SK-N-SH (cell line): ENCODE measurements around the gene HOXA5. TPM values are rescaled to one million over a fixed set of nuclear protein-coding genes. Genes with fewer than 3 reads are reported as not detected.

Experiments used
- CTCF ChIA-PET: fragments of 300-600, 350-600 bp; formaldehyde crosslinking; extraction: SDS; loops from one replicate; lab custom pipeline; 2021; lab: Yijun Ruan, JAX
- POLR2A ChIA-PET: fragments of 350-600 bp; sonication (Branson Sonifier 250); formaldehyde crosslinking; extraction: SDS; loops from one replicate; lab custom pipeline; 2020; ENCODE audit warnings: antibody characterized with exemption, inconsistent platforms; lab: Yijun Ruan, JAX
- DNase-seq: peaks from one replicate; pipeline ENCODE4 v3.0.0; 2012
- H2AFZ ChIP-seq: fragments of 200-600 bp; sonication (generic); 2 replicates; pipeline ENCODE4 v1.8.1; 2016; ENCODE audit warnings: antibody characterized with exemption, mild to moderate bottlenecking, low read depth
- H3F3A ChIP-seq: fragments of 200-600 bp; sonication (generic); replicated peaks from 2 replicates; pipeline ENCODE3; 2016; ENCODE audit warnings: antibody characterized with exemption, mild to moderate bottlenecking; ENCODE audit not compliant: insufficient read depth
- H3K27ac ChIP-seq, 2 experiments: fragments of 200-500 bp in 1 of 2; fragments of 200-600 bp in 1 of 2; sonication (Bioruptor generic) in 1 of 2; sonication (generic), shearing (Covaris generic) in 1 of 2; 2 replicates each; pipeline versions ENCODE4 v1.5.1 to v1.6.1; 2014 to 2016; ENCODE audit warnings: low read depth in 2 of 2, inconsistent platforms in 1 of 2, low read length in 1 of 2, mild to moderate bottlenecking in 1 of 2, mixed read lengths in 1 of 2
- H3K27me3 ChIP-seq: fragments of 200-600 bp; sonication (generic), shearing (Covaris generic); 2 replicates; pipeline ENCODE4 v1.6.1; 2016; ENCODE audit warnings: mixed run types; ENCODE audit not compliant: insufficient read depth
- H3K36me3 ChIP-seq, 2 experiments: fragments of 200-500 bp in 1 of 2; fragments of 200-600 bp in 1 of 2; sonication (Bioruptor generic) in 1 of 2; sonication (generic) in 1 of 2; replicated peaks in 1 of 2; 2 replicates each; pipeline versions ENCODE3 to v1.5.1; 2014 to 2016; ENCODE audit warnings: low read length in 1 of 2, mild to moderate bottlenecking in 1 of 2; ENCODE audit not compliant: insufficient read depth in 2 of 2, control insufficient read depth in 1 of 2
- H3K4me1 ChIP-seq, 2 experiments: fragments of 200-500 bp in 1 of 2; fragments of 200-600 bp in 1 of 2; sonication (Bioruptor generic) in 1 of 2; sonication (generic), shearing (Covaris generic) in 1 of 2; 2 replicates each; pipeline versions ENCODE4 v1.5.1 to v1.6.1; 2014 to 2016; ENCODE audit warnings: low read depth in 1 of 2, low read length in 1 of 2, mixed run types in 1 of 2; ENCODE audit not compliant: insufficient read depth in 2 of 2, control insufficient read depth in 1 of 2
- H3K4me2 ChIP-seq: fragments of 200-600 bp; sonication (generic), shearing (Covaris generic); 2 replicates; pipeline ENCODE4 v1.6.1; 2017; ENCODE audit warnings: mixed run types
- H3K4me3 ChIP-seq, 2 experiments: fragments of 200-500 bp in 1 of 2; fragments of 200-600 bp in 1 of 2; sonication (Bioruptor generic) in 1 of 2; sonication (generic), shearing (Covaris generic) in 1 of 2; 2 replicates each; pipeline versions ENCODE4 v1.5.1 to v1.8.1; 2014 to 2016; ENCODE audit warnings: low read depth in 2 of 2, inconsistent platforms in 1 of 2, low read length in 1 of 2, mild to moderate bottlenecking in 1 of 2, mixed read lengths in 1 of 2, moderate library complexity in 1 of 2
- H3K79me2 ChIP-seq: fragments of 200-600 bp; sonication (generic); 2 replicates; pipeline ENCODE4 v1.8.1; 2017; ENCODE audit warnings: mild to moderate bottlenecking; ENCODE audit not compliant: insufficient read depth
- H3K9ac ChIP-seq: fragments of 200-600 bp; sonication (generic); 2 replicates; pipeline ENCODE4 v1.6.1; 2017; ENCODE audit warnings: mixed run types
- H3K9me2 ChIP-seq: fragments of 200-600 bp; sonication (generic); 2 replicates; pipeline ENCODE4 v1.6.1; 2017; ENCODE audit warnings: mixed run types
- H3K9me3 ChIP-seq: fragments of 200-600 bp; sonication (generic); 2 replicates; pipeline ENCODE4 v1.6.1; 2017; ENCODE audit warnings: mixed run types, mild to moderate bottlenecking, moderate library complexity
- H4K20me1 ChIP-seq: fragments of 200-600 bp; sonication (generic); 2 replicates; pipeline ENCODE4 v1.6.1; 2017; ENCODE audit warnings: mild to moderate bottlenecking, mixed run types; ENCODE audit not compliant: insufficient read depth
- ELF1 ChIP-seq: IDR thresholded peaks from 2 replicates; pipeline ENCODE4 v1.4.0; 2012
- EZH2phosphoT487 ChIP-seq: fragments of 200-600 bp; sonication (generic); IDR thresholded peaks from 2 replicates; pipeline ENCODE4 v1.6.1; 2017; ENCODE audit warnings: low read depth, mixed run types, mild to moderate bottlenecking, antibody characterized with exemption, moderate library complexity, borderline replicate concordance
- FOSL2 ChIP-seq: IDR thresholded peaks from 2 replicates; pipeline ENCODE4 v1.4.0; 2012; ENCODE audit warnings: low read depth, mild to moderate bottlenecking, moderate library complexity, borderline replicate concordance
- FOXJ3 ChIP-seq: sonication (generic); formaldehyde crosslinking; IDR thresholded peaks from 2 replicates; pipeline ENCODE4 v1.5.1; 2020; ENCODE audit warnings: mild to moderate bottlenecking, missing genetic modification reagents
- GABPA ChIP-seq: IDR thresholded peaks from 2 replicates; pipeline ENCODE4 v1.4.0; 2012; ENCODE audit warnings: low read depth, mild to moderate bottlenecking
- RXRA ChIP-seq: IDR thresholded peaks from 2 replicates; pipeline ENCODE4 v1.4.0; 2012; ENCODE audit warnings: low read depth, mild to moderate bottlenecking, borderline replicate concordance
- TCF12 ChIP-seq: IDR thresholded peaks from 2 replicates; pipeline ENCODE4 v1.4.0; 2012
- USF1 ChIP-seq: IDR thresholded peaks from 2 replicates; pipeline ENCODE4 v1.4.0; 2012; ENCODE audit warnings: low read depth, borderline replicate concordance
- USF2 ChIP-seq: fragments of 150-350 bp; IDR thresholded peaks from 2 replicates; pipeline ENCODE4 v1.6.1; 2017; ENCODE audit warnings: antibody characterized with exemption, low read length, low read depth, borderline replicate concordance
- WGBS: methylation state at CpG from one replicate; pipeline ENCODE4 v1.1.6; 2017; ENCODE audit warnings: low lambda C conversion rate; 5-methylcytosine and 5-hydroxymethylcytosine counted together
- polyA plus RNA-seq, 3 experiments: library from polyadenylated mRNA; depleted of rRNA; stranded (reverse); fragments of >200 nt; gene quantifications; 2 replicates each; pipeline ENCODE4 v1.2.3, GENCODE V29; 2012
- TF ChIP-seq, protein P1 (sequence below): IDR thresholded peaks from 2 replicates; pipeline ENCODE4 v1.6.1; 2012; ENCODE audit warnings: mild to moderate bottlenecking, low read depth, low read length, moderate library complexity

HOXA5 gene
- polyA plus RNA-seq, 1 of the 3 experiments (the other 2 are of a cell fraction): not detected

DNA sequence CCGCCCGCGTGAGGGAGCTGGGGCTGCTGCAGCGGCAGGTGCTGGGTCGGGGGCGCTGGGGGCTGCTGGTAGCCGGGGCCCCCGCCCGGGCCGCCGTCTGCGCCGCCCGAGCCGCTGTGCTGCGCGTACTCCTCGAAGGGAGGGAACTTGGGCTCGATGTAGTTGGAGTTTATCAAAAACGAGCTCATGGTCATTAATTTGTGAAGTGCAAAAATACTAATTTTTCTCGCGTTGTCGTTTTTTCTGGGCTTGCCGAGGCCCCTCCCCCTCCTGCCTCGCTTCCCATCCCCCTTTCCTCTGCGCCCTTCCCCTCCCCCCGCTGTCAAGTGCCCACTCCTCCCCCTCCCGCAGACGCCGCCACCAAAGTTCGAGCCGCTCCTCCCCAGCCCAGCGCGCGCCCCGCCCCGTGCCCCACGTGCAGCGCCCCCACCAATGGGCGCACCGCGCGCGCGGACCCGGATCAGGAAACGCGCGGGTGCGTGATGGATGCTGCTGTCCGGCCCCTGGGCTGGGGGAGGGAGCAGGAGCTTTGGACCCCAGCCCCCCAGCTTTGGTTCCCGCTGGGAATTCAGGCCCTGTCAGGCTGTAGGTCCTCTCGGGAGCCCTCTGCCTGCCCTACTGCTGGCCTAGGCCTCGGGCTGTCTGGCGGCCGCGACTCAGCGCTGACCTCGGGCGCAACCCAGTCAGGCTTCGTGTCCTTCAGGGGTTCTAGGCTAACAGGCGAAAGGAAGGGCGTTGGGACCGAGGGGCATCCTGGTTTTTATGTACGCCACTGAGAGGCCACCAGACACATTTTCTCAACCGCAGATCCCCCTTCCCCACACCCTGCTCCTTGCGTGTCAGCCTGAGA is 12.7 kb downstream of the HOXA5 start, which contains the start of gene HOXA4:
Gene HOXA4, minus strand, starts transcription at position 218 of the 850 bp plus-strand sequence. Its CDS starts 24 bp downstream, at position 194.
- H3K9me2 ChIP-seq: no peaks in the 10 kb centered on the region
- no peak within 1 kb of the TSS for H3K27ac ChIP-seq
- peak within 1 kb of the TSS; percentile 6 to 37; a peak in 2 of 4 replicates for H3K4me3 ChIP-seq
- no peak within 1 kb of the TSS for H3K9ac ChIP-seq
- no peaks in the 10 kb centered on the region for H3K79me2 ChIP-seq
- TF ChIP-seq ELF1 (peak; percentile 42; the same call in 1 of the 2 replicates), TCF12 (no peak), FOSL2 (no peak), GABPA (no peak), RXRA (no peak), USF1 (peak; percentile 91), EZH2phosphoT487 (no peak), FOXJ3 (CRISPR knock-in tag) (no peak), USF2 (0 out of 2 replicates have a peak, but pooled peaks have one; percentile 14)
- TF ChIP-seq, protein P1, sequence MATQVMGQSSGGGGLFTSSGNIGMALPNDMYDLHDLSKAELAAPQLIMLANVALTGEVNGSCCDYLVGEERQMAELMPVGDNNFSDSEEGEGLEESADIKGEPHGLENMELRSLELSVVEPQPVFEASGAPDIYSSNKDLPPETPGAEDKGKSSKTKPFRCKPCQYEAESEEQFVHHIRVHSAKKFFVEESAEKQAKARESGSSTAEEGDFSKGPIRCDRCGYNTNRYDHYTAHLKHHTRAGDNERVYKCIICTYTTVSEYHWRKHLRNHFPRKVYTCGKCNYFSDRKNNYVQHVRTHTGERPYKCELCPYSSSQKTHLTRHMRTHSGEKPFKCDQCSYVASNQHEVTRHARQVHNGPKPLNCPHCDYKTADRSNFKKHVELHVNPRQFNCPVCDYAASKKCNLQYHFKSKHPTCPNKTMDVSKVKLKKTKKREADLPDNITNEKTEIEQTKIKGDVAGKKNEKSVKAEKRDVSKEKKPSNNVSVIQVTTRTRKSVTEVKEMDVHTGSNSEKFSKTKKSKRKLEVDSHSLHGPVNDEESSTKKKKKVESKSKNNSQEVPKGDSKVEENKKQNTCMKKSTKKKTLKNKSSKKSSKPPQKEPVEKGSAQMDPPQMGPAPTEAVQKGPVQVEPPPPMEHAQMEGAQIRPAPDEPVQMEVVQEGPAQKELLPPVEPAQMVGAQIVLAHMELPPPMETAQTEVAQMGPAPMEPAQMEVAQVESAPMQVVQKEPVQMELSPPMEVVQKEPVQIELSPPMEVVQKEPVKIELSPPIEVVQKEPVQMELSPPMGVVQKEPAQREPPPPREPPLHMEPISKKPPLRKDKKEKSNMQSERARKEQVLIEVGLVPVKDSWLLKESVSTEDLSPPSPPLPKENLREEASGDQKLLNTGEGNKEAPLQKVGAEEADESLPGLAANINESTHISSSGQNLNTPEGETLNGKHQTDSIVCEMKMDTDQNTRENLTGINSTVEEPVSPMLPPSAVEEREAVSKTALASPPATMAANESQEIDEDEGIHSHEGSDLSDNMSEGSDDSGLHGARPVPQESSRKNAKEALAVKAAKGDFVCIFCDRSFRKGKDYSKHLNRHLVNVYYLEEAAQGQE: no peak
- ChIA-PET CTCF (interaction anchor here (0.7 to 5.8 kb wide), 9 partner anchors 10 to 276 kb away, joined by 3 to 36 read pairs (median 4); partner anchors contain the start of gene HOXA5), POLR2A (interaction anchor here (0.6 kb wide), 1 partner anchor 14 kb away, joined by 3 read pairs; no protein-coding TSS in a partner anchor)
- H3F3A ChIP-seq: no peaks in the 10 kb centered on the region
- no peak within 1 kb of the TSS; the same call in 1 of the 2 replicates for H2AFZ ChIP-seq
- H3K36me3 ChIP-seq: no peaks in the 10 kb centered on the region
- DNase-seq: peak; percentile 82
- H4K20me1 ChIP-seq: no peaks in the 10 kb centered on the region
- WGBS: 22% methylated on average over 62 of the region's 67 CpGs
- H3K4me1 ChIP-seq: peaks cover 0 to 4% of the 10 kb centered on the region in 2 experiments; a peak in 1 of 4 replicates
- H3K9me3 ChIP-seq: no peaks in the 10 kb centered on the region
- H3K27me3 ChIP-seq: peaks cover 88% of the 10 kb centered on the region
- H3K4me2 ChIP-seq: no peak within 1 kb of the TSS
